Lower leg skin (tissue), 3 donors: ENCODE data around the gene PAQR8.

ENCODE experiments used
- CTCF ChIP-seq, 3 donors: fragments of 450-650 bp; IDR thresholded peaks; one replicate each; pipeline ENCODE4 v1.5.1; 2016; ENCODE audit warnings: antibody characterized with exemption in 3 of 3, mild to moderate bottlenecking in 3 of 3, moderate library complexity in 2 of 3
- POLR2A ChIP-seq, 2 donors: fragments of 450-650 bp; IDR thresholded peaks; one replicate each; pipeline ENCODE4 v1.6.1; 2016 to 2017; ENCODE audit warnings: antibody characterized with exemption in 2 of 2, mild to moderate bottlenecking in 1 of 2, moderate library complexity in 1 of 2

DNA sequence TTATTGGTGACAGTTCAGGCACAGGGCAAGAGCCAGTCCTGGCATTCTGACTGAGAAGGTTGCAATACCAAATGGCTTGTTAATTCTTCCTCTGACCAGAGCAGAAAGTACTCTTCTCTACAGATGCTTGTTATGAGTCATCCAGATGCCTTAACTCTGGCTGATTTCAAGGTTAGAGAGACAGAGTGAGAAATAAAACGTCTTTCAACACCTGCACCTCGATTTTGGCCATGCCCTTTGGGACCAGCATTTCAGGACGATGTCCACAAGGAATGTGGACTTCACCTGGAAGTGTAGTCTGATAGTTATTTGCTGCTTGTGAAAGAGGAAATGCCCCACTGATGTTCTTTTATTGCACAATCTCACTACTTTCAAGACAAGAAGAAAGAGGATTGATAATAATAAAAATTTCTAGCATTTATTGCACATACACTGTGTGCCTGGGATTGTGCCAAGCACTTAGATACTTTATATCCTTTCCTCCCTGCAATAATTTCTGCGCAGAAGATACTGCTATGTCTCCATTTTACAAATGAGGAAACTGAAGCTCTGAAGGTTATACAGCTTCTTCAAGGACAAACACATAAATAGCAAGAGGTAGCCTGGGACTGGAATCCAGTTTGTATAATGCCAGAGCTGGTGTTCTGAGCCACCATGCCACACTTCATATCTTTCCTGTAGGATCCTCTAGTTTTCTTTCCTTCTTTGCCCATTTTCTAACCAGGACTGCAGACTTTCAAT lies 43.9 kb upstream of the PAQR8 start:
- TF ChIP-seq POLR2A (IDR thresholded peaks at IDR 0.05), result no peak
- TF ChIP-seq CTCF (IDR thresholded peaks at IDR 0.05), result no peak
